PC-3 (cell line): ENCODE measurements around the gene ATG7. TPM values are rescaled to one million over a fixed set of nuclear protein-coding genes. Genes with fewer than 3 reads are reported as not detected.

Experiments
- ATAC-seq: fragments of 200-7000 bp; cut with Tn5 transposase; 2 replicates; pipeline ENCODE4 v1.9.1; 2020; ENCODE audit warnings: mild to moderate bottlenecking, moderate library complexity
- BruUV-seq: library from RNA; stranded (reverse); fragments of 400-500 nt; replicated peaks from 2 replicates; lab custom pipeline; 2021; lab: Mats Ljungman, UMichigan
- CTCF ChIA-PET: fragments of 300-600 bp; sonication (Branson Sonifier 250); formaldehyde crosslinking; loops from one replicate; lab custom pipeline; 2022; ENCODE audit warnings: antibody characterized with exemption; lab: Charles Lee
- POLR2A ChIA-PET: fragments of 300-600 bp; sonication (Branson Sonifier 250); formaldehyde crosslinking; loops from one replicate; lab custom pipeline; 2022; ENCODE audit warnings: antibody characterized with exemption; ENCODE audit not compliant: unreplicated experiment; lab: Charles Lee
- DNase-seq: peaks from one replicate; pipeline ENCODE4 v3.0.0-alpha.2; 2015
- H2AFZ ChIP-seq: fragments of 300-600 bp; sonication (generic); 2 replicates; pipeline ENCODE4 v1.6.0; 2016; ENCODE audit warnings: antibody characterized with exemption, low read length
- H3F3A ChIP-seq: fragments of 300-600 bp; sonication (generic); one replicate; pipeline ENCODE4 v1.6.0; 2017; ENCODE audit warnings: antibody characterized with exemption, low read length, control low read depth, mild to moderate bottlenecking; ENCODE audit not compliant: unreplicated experiment
- H3K27ac ChIP-seq: fragments of 300-600 bp; sonication (generic); 2 replicates; pipeline ENCODE4 v1.5.1; 2016; ENCODE audit warnings: mild to moderate bottlenecking, low read length
- H3K27me3 ChIP-seq: fragments of 300-600 bp; sonication (generic); 2 replicates; pipeline ENCODE4 v1.6.1; 2016; ENCODE audit warnings: low read length, mixed read lengths
- H3K36me3 ChIP-seq: fragments of 300-600 bp; sonication (generic); 2 replicates; pipeline ENCODE4 v1.6.1; 2016; ENCODE audit warnings: low read depth, mixed run types, low read length, mixed read lengths
- H3K4me1 ChIP-seq: fragments of 300-600 bp; sonication (generic); 2 replicates; pipeline ENCODE4 v1.5.1; 2016; ENCODE audit warnings: low read length; ENCODE audit not compliant: insufficient read depth
- H3K4me2 ChIP-seq: fragments of 300-600 bp; sonication (generic); 2 replicates; pipeline ENCODE4 v1.6.0; 2016; ENCODE audit warnings: low read length
- H3K4me3 ChIP-seq: fragments of 300-600 bp; sonication (generic); 2 replicates; pipeline ENCODE4 v1.5.1; 2016; ENCODE audit warnings: mild to moderate bottlenecking, low read length, mixed read lengths
- H3K79me2 ChIP-seq: fragments of 300-600 bp; sonication (generic); 2 replicates; pipeline ENCODE4 v1.6.1; 2017; ENCODE audit warnings: low read length, mixed read lengths
- H3K9ac ChIP-seq: fragments of 300-600 bp; sonication (generic); 2 replicates; pipeline ENCODE4 v1.6.0; 2016; ENCODE audit warnings: mild to moderate bottlenecking, low read length
- H3K9me2 ChIP-seq: fragments of 300-600 bp; sonication (generic); replicated peaks from 2 replicates; pipeline ENCODE4 v1.6.1; 2016; ENCODE audit warnings: mixed run types, low read length, mixed read lengths
- H3K9me3 ChIP-seq: fragments of 300-600 bp; sonication (generic); 2 replicates; pipeline ENCODE4 v1.6.1; 2016; ENCODE audit warnings: low read length, mixed read lengths
- H4K20me1 ChIP-seq: fragments of 300-600 bp; sonication (generic); 2 replicates; pipeline ENCODE4 v1.6.1; 2016; ENCODE audit warnings: low read length, mixed read lengths
- EZH2 ChIP-seq: fragments of 300-600 bp; sonication (generic); IDR thresholded peaks from one replicate; pipeline ENCODE4 v1.6.1; 2017; ENCODE audit warnings: antibody characterized with exemption, mild to moderate bottlenecking, low read length; ENCODE audit not compliant: unreplicated experiment
- EZH2phosphoT487 ChIP-seq: fragments of 300-600 bp; sonication (generic); IDR thresholded peaks from 2 replicates; pipeline ENCODE4 v1.6.1; 2018; ENCODE audit warnings: mild to moderate bottlenecking, antibody characterized with exemption, low read length, borderline replicate concordance
- intact Hi-C: fragments of 100-400 bp; cut with micrococcal nuclease; formaldehyde crosslinking; loops from 2 replicates; pipeline ENCODE4 v1.9.0; 2023
- total RNA-seq: library from RNA; depleted of rRNA; stranded (reverse); fragments of >200 nt; gene quantifications from 2 replicates; pipeline ENCODE4 v1.2.3, GENCODE V29; 2014
- TF ChIP-seq, protein P1 (sequence below): fragments of 300-600 bp; sonication (generic); conservative IDR thresholded peaks from 2 replicates; pipeline ENCODE4 v1.5.1; 2017; ENCODE audit warnings: antibody characterized with exemption, low read depth, mild to moderate bottlenecking, low read length

Gene ATG7
- total RNA-seq, 1 experiment from 2014 or later = 36.5 TPM

DNA sequence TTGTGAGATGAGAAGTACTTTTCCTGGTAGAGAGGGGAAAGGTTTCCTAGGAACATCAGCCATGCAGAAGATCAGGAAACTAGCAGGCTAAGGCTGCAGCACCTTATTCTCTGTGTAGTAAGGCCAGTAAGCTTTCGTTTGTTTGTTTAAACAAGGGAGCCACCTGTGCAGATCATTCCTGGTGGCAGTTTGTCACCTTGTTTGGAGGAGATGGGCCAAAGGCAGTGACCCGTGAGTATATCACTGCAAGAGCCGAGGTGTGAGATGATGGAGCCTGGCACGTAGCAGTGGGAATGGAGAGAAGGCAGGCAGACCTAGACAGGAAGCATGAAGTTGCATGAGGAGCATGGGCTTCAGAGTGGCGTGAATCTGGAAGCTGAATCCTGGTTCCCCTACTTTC lies 19.6 kb downstream of the ATG7 start:
- Histone ChIP-seq H3K36me3 (peaks cover 7% of the 10 kb centered on the region; the same call in 1 of the 2 replicates), H3K27me3 (no peaks in the 10 kb centered on the region), H3K4me1 (peaks cover 49% of the 10 kb centered on the region), H3F3A (peaks cover 28% of the 10 kb centered on the region), H3K9me3 (no peaks in the 10 kb centered on the region), H3K9me2 (no peaks in the 10 kb centered on the region), H2AFZ (no peak overlapping the region), H3K9ac (no peak overlapping the region), H3K4me3 (no peak overlapping the region), H3K4me2 (no peak overlapping the region), H4K20me1 (no peaks in the 10 kb centered on the region), H3K79me2 (peaks cover 60% of the 10 kb centered on the region), H3K27ac (no peak overlapping the region; the same call in 1 of the 2 replicates)
- intact Hi-C loops = no loop called here
- DNase-seq (no peak), ATAC-seq (no peak)
- POLR2A ChIA-PET = no interaction called here
- TF ChIP-seq EZH2 = no peak
- no peak for TF ChIP-seq EZH2phosphoT487
- BruUV-seq = no TSS peak
- CTCF ChIA-PET = no interaction called here

- H4K20me1 ChIP-seq = no peaks in the 10 kb centered on the region
- H3K9ac ChIP-seq = no peak overlapping the region
- H3K9me3 ChIP-seq = no peaks in the 10 kb centered on the region
- H3K27me3 ChIP-seq = no peaks in the 10 kb centered on the region
- no peaks in the 10 kb centered on the region for H3K4me1 ChIP-seq
- CTCF ChIA-PET = no interaction called here
- H3F3A ChIP-seq = no peaks in the 10 kb centered on the region
- peaks cover 35% of the 10 kb centered on the region for H3K79me2 ChIP-seq
- intact Hi-C loops = no loop called here
- H3K36me3 ChIP-seq = peaks cover 33% of the 10 kb centered on the region
- no peak overlapping the region for H3K4me3 ChIP-seq
- no peak overlapping the region for H3K4me2 ChIP-seq
- no peak for ATAC-seq
- BruUV-seq = no TSS peak
- DNase-seq = no peak
- H3K27ac ChIP-seq = no peak overlapping the region
- TF ChIP-seq EZH2phosphoT487 = no peak
- TF ChIP-seq EZH2 = no peak
- TF ChIP-seq, protein P1, sequence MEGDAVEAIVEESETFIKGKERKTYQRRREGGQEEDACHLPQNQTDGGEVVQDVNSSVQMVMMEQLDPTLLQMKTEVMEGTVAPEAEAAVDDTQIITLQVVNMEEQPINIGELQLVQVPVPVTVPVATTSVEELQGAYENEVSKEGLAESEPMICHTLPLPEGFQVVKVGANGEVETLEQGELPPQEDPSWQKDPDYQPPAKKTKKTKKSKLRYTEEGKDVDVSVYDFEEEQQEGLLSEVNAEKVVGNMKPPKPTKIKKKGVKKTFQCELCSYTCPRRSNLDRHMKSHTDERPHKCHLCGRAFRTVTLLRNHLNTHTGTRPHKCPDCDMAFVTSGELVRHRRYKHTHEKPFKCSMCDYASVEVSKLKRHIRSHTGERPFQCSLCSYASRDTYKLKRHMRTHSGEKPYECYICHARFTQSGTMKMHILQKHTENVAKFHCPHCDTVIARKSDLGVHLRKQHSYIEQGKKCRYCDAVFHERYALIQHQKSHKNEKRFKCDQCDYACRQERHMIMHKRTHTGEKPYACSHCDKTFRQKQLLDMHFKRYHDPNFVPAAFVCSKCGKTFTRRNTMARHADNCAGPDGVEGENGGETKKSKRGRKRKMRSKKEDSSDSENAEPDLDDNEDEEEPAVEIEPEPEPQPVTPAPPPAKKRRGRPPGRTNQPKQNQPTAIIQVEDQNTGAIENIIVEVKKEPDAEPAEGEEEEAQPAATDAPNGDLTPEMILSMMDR = no peak
- H3K9me2 ChIP-seq = no peaks in the 10 kb centered on the region
- H2AFZ ChIP-seq = no peak overlapping the region
- POLR2A ChIA-PET = no interaction called here
Measured at GRCh38 chr3:11297126-11297525, 24.9 kb downstream of the ATG7 start.

DNA sequence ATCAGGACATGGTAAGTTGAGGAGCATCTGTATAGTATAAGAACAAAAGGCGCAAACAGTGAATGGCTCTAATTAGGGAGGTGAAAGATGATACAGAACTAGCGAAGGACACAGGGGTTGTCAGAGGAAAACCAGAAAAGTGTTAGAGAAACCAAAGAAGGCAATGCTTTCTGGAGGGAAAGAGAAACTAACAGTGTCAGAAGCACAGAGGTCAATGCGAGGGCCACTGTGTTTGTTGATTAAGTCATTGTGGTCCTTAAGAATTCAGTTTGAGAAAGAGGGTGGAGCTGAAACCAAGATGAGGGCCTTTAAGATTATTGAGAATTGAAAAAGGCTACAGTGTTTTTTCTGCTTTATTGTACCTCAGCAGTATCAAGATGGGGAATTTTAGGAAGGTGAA lies 28.8 kb downstream of the ATG7 start:
- no peaks in the 10 kb centered on the region for H4K20me1 ChIP-seq
- peaks cover 53% of the 10 kb centered on the region for H3K36me3 ChIP-seq
- peaks cover 11% of the 10 kb centered on the region for H3K4me1 ChIP-seq
- H3K9me3 ChIP-seq = no peaks in the 10 kb centered on the region
- H3K4me2 ChIP-seq = no peak overlapping the region
- no peaks in the 10 kb centered on the region for H3F3A ChIP-seq
- intact Hi-C loops = no loop called here
- ATAC-seq (no peak), DNase-seq (no peak)
- ChIA-PET POLR2A (no interaction called here), CTCF (no interaction called here)
- no peak overlapping the region for H3K4me3 ChIP-seq
- no peak overlapping the region for H2AFZ ChIP-seq
- TF ChIP-seq EZH2 (no peak), EZH2phosphoT487 (no peak)
- TF ChIP-seq, protein P1 = no peak
- BruUV-seq = TSS peak; percentile 14
- H3K27me3 ChIP-seq = no peaks in the 10 kb centered on the region
- H3K9me2 ChIP-seq = no peaks in the 10 kb centered on the region
- H3K79me2 ChIP-seq = peaks cover 16% of the 10 kb centered on the region
- no peak overlapping the region for H3K27ac ChIP-seq
- H3K9ac ChIP-seq = no peak overlapping the region
